ENCODE measurements around the gene LECT2.

DNA sequence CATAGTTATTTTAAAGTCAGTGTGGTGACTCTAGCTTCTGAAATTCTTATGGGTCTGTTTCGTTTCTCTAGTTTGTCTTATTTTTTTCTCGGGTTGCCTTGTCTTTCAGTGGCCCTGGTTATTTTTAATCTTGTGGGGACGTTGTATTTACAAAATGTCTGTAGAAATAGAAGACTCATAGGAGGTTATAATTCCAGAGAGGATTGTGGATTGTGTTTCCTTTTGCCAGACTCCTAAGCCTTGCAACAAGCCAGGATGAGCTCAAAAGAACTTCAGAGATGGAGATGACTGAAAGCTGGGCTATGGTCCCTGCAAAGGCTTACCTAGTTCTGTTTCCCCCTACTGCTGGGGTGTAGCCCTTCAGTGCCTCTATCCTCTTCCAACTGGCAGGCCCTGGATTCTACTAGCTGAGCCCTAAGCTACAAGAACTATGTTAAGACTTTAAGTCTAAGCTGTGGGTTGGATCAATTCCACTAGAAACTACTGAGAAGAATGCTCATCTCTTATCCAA lies 32.2 kb upstream of the LECT2 start:
- TF ChIP-seq POLR2AphosphoS5 (IDR thresholded peaks at IDR 0.05; ENCODE audit: borderline replicate concordance, low read depth, low read length) (no peak), EZH2 (IDR thresholded peaks at IDR 0.05) (no peak)
